C4-2B (cell line): ENCODE results near the gene GRIK4.

Experiments used
- CTCF ChIP-seq: fragments of 450-650 bp; conservative IDR thresholded peaks from 2 replicates; pipeline ENCODE4 v1.5.1; 2017; ENCODE audit warnings: mild to moderate bottlenecking
- ZFX ChIP-seq: fragments of 450-650 bp; IDR thresholded peaks from 2 replicates; pipeline ENCODE4 v1.6.1; 2017

- TF ChIP-seq CTCF: no peak
- no peak for TF ChIP-seq ZFX
Observed at GRCh38 chr11:120467627-120468026, 43.9 kb upstream of the GRIK4 start.
